GM12878 (cell line): Measurements from ENCODE around the gene FKBP11. TPM values are rescaled to one million over a fixed set of nuclear protein-coding genes. Genes with fewer than 3 reads are reported as not detected.
A peak's percentile ranks its signal among the peaks of the same experiment; 100 is the strongest.

Source experiments
- BCL3 ChIP-seq: IDR thresholded peaks from 2 replicates; pipeline ENCODE4 v1.6.1; 2011; ENCODE audit warnings: borderline replicate concordance, low read depth, mild to moderate bottlenecking, moderate library complexity, low read length; ENCODE audit not compliant: insufficient read depth, poor library complexity, severe bottlenecking
- BHLHE40 ChIP-seq, 2 experiments: fragments of 450-650 bp in 1 of 2; IDR thresholded peaks; 2 replicates each; pipeline ENCODE4 v1.6.1; 2011 to 2017; ENCODE audit warnings: low read depth in 2 of 2, borderline replicate concordance in 1 of 2, improper control_type of control experiment in 1 of 2, low read length in 1 of 2, mild to moderate bottlenecking in 1 of 2
- E2F4 ChIP-seq: IDR thresholded peaks from 2 replicates; pipeline ENCODE4 v1.6.1; 2012; ENCODE audit warnings: low read depth, low read length, improper control_type of control experiment
- E2F8 ChIP-seq: fragments of 450-650 bp; IDR thresholded peaks from 2 replicates; pipeline ENCODE4 v1.6.1; 2018; ENCODE audit warnings: mild to moderate bottlenecking, low read depth, moderate library complexity; ENCODE audit not compliant: partially characterized antibody
- NFXL1 ChIP-seq: fragments of 450-650 bp; IDR thresholded peaks from 2 replicates; pipeline ENCODE4 v1.6.1; 2017; ENCODE audit warnings: antibody characterized with exemption, mild to moderate bottlenecking, borderline replicate concordance
- SRF ChIP-seq, 2 experiments: IDR thresholded peaks; 2 replicates each; pipeline ENCODE4 v1.6.1; 2011; ENCODE audit warnings: low read depth in 2 of 2, low read length in 2 of 2, mild to moderate bottlenecking in 1 of 2, moderate library complexity in 1 of 2
- USF1 ChIP-seq: IDR thresholded peaks from 2 replicates; pipeline ENCODE4 v1.6.1; 2011; ENCODE audit warnings: borderline replicate concordance, low read depth, mild to moderate bottlenecking, moderate library complexity, mixed read lengths, low read length; ENCODE audit not compliant: insufficient read depth; ENCODE audit errors: extremely low read length
- USF2 ChIP-seq: IDR thresholded peaks from 2 replicates; pipeline ENCODE4 v1.6.1; 2011; ENCODE audit warnings: low read depth, low read length, improper control_type of control experiment, borderline replicate concordance
- YY1 ChIP-seq: IDR thresholded peaks from 2 replicates; pipeline ENCODE4 v1.6.1; 2011; ENCODE audit warnings: low read depth, mild to moderate bottlenecking, low read length
- ZBTB4 ChIP-seq: fragments of 450-650 bp; formaldehyde crosslinking; IDR thresholded peaks from 2 replicates; pipeline ENCODE4 v1.4.0; 2022; ENCODE audit warnings: mild to moderate bottlenecking, moderate library complexity
- polyA plus RNA-seq, 11 experiments: library from polyadenylated mRNA; depleted of rRNA in 4 of 11; unstranded in 6 of 11; stranded (reverse) in 5 of 11; fragments of >200 nt; fragmentation: Nextera tagmentation in 4 of 11; fragmentation: Illumina TruSeq in 1 of 11; extraction: Ambion mirVana in 4 of 11; extraction: Trizol in 1 of 11; gene quantifications; 1 replicate in 1 of 11; 2 replicates in 10 of 11; pipeline versions ENCODE4 v1.2.1 to v1.2.3, GENCODE V29; 2011 to 2016; ENCODE audit warnings: inconsistent platforms in 2 of 11, missing spikeins in 2 of 11, low read depth in 1 of 11
- total RNA-seq, 4 experiments: library from RNA; depleted of rRNA in 3 of 4; stranded (reverse); fragments of >200 nt in 3 of 4; fragmentation: Illumina TruSeq in 1 of 4; extraction: Trizol in 1 of 4; gene quantifications; 2 replicates each; pipeline versions ENCODE4 v1.2.1 to v1.2.3, GENCODE V29; 2013 to 2021

FKBP11 gene
- total and polyA plus RNA-seq, 10 of the 15 experiments (the other 5 are each of a cell fraction or from before 2014, with no cell fraction given), result 25.0 to 135 (median 56.5) TPM

GRCh38 chr12:48957141-48958048 lies 32.1 kb upstream of the FKBP11 start, which contains the start of gene ARF3 (continued):
- no peak for TF ChIP-seq ZBTB4 (CRISPR knock-in tag)
- TF ChIP-seq USF2, result no peak
- no peak for TF ChIP-seq SRF (IDR thresholded peaks at IDR 0.05; ENCODE audit: low read depth in 2 of 2, low read length in 2 of 2)
- TF ChIP-seq E2F8, result no peak
- TF ChIP-seq USF1, result no peak
- TF ChIP-seq YY1, result peak; percentile 56
- no peak for TF ChIP-seq BCL3
- no peak for TF ChIP-seq E2F4
- peak in 1 of 2 experiments; percentile 51; a peak in 1 of 4 replicates for TF ChIP-seq BHLHE40 (IDR thresholded peaks at IDR 0.05; ENCODE audit: borderline replicate concordance in 1 of 2, low read depth in 2 of 2, low read length in 1 of 2)
- no peak for TF ChIP-seq NFXL1
